Gastroesophageal sphincter (tissue), 4 donors: ENCODE data around the gene C9orf50. TPM values are rescaled to one million over a fixed set of nuclear protein-coding genes. Genes with fewer than 3 reads are reported as not detected.

Experiments used
- ATAC-seq: fragments of 150-250 bp; one replicate; pipeline ENCODE4 v1.9.1; 2016; ENCODE audit warnings: mild to moderate bottlenecking, moderate library complexity
- H3K27ac ChIP-seq, 4 donors: fragments of 200-600 bp; sonication (generic) in 3 of 4; 1 replicate in 3 of 4; 2 replicates in 1 of 4; pipeline ENCODE4 v1.5.1; 2016 to 2019
- H3K27me3 ChIP-seq: fragments of 200-600 bp; sonication (generic); one replicate; pipeline ENCODE4 v1.5.1; 2019
- H3K36me3 ChIP-seq, 2 donors: fragments of 200-600 bp; sonication (generic); one replicate each; pipeline ENCODE4 v1.5.1; 2019; ENCODE audit warnings: control low read depth in 1 of 2
- H3K4me1 ChIP-seq, 3 donors: fragments of 200-600 bp; sonication (generic); 1 replicate in 2 of 3; 2 replicates in 1 of 3; pipeline ENCODE4 v1.5.1; 2016 to 2019; ENCODE audit warnings: control low read depth in 2 of 3
- H3K4me3 ChIP-seq, 2 donors: fragments of 200-600 bp; sonication (generic); one replicate each; pipeline ENCODE4 v1.5.1; 2019; ENCODE audit warnings: mild to moderate bottlenecking in 1 of 2, moderate library complexity in 1 of 2
- H3K9me3 ChIP-seq, 3 donors: fragments of 200-600 bp; sonication (generic); one replicate each; pipeline ENCODE4 v1.5.1; 2017 to 2019; ENCODE audit warnings: control low read depth in 2 of 3
- EP300 ChIP-seq: sonication (generic); formaldehyde crosslinking; IDR thresholded peaks from one replicate; pipeline ENCODE4 v1.6.1; 2017; ENCODE audit warnings: antibody characterized with exemption, mild to moderate bottlenecking
- POLR2A ChIP-seq, 2 donors: fragments of 450-650 bp; IDR thresholded peaks; one replicate each; pipeline ENCODE4 v1.6.1; 2017; ENCODE audit warnings: antibody characterized with exemption in 2 of 2, mild to moderate bottlenecking in 2 of 2, moderate library complexity in 1 of 2
- POLR2AphosphoS5 ChIP-seq: sonication (generic); formaldehyde crosslinking; IDR thresholded peaks from one replicate; pipeline ENCODE4 v1.6.1; 2017; ENCODE audit warnings: antibody characterized with exemption
- WGBS, 2 donors: methylation state at CpG; one replicate each; pipeline ENCODE4 v1.1.5; 2018; ENCODE audit warnings: low coverage in 1 of 2; 5-methylcytosine and 5-hydroxymethylcytosine counted together
- total RNA-seq, 4 donors: library from RNA; depleted of rRNA; stranded (reverse); fragments of >200 nt; gene quantifications; one replicate each; pipeline ENCODE4 v1.1.0, GENCODE V29; 2016
- TF ChIP-seq, protein P1 (sequence below), 4 experiments: fragments of 200-600 bp in 2 of 4; fragments of 450-650 bp in 2 of 4; sonication (generic) in 1 of 4; IDR thresholded peaks; one replicate each; pipeline ENCODE4 v1.5.1; 2017 to 2019; ENCODE audit warnings: antibody characterized with exemption in 4 of 4, mild to moderate bottlenecking in 2 of 4, moderate library complexity in 2 of 4

The C9orf50 gene
- total RNA-seq, 4 donors from 2014 or later = 0.27 TPM; not detected in 3

- ATAC-seq = no peak
- Histone ChIP-seq H3K36me3 (no peaks in the 10 kb centered on the region), H3K4me1 (peaks cover 0 to 24% (median 11%) of the 10 kb centered on the region in 3 donors), H3K9me3 (no peaks in the 10 kb centered on the region), H3K27me3 (no peaks in the 10 kb centered on the region), H3K27ac (no peak overlapping the region), H3K4me3 (no peak overlapping the region)
- WGBS, 2 donors = 14 to 26% methylated on average over 2 to 3 of the region's 10 CpGs
- no peak for TF ChIP-seq POLR2AphosphoS5
Measured at GRCh38 chr9:129602598-129603415, 18.1 kb downstream of the C9orf50 start.

DNA sequence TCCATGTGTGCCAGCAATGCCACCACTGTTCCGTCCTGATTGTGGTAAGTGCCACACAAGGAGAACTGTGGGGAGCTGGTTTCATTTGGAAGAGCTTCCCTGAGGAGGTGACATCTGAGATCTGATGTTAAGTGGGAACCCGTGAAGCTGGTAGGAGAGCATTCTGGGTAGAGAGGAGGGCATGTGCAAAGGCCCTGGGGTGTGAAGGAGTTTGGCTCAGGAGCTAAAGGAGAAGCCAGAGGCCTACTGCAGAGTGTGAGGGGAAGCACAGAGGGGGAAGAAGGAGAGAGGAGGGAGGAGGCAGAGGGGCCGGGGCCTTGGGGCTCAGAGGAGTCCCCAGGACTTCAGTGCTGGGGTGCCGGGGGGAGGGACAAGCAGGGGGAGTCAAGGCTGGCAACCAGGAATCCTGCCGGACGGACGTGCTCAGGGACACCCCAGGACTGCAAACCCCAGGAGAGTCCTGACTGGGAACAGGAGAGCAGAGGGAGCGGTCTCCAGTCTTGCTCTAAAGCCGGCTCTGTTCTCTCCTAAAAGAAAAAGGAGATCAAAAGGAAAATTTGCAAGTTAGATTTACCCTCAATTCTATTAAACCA, 19.7 kb downstream of the C9orf50 start:
- Histone ChIP-seq H3K4me1 (peaks cover 0 to 24% (median 17%) of the 10 kb centered on the region in 3 donors), H3K27me3 (no peaks in the 10 kb centered on the region), H3K36me3 (no peaks in the 10 kb centered on the region), H3K4me3 (no peak overlapping the region), H3K27ac (no peak overlapping the region), H3K9me3 (no peaks in the 10 kb centered on the region)
- WGBS, 2 donors = 77 to 100% methylated on average over 1 to 7 of the region's 9 CpGs
- TF ChIP-seq POLR2AphosphoS5 = no peak
- TF ChIP-seq, protein P1, sequence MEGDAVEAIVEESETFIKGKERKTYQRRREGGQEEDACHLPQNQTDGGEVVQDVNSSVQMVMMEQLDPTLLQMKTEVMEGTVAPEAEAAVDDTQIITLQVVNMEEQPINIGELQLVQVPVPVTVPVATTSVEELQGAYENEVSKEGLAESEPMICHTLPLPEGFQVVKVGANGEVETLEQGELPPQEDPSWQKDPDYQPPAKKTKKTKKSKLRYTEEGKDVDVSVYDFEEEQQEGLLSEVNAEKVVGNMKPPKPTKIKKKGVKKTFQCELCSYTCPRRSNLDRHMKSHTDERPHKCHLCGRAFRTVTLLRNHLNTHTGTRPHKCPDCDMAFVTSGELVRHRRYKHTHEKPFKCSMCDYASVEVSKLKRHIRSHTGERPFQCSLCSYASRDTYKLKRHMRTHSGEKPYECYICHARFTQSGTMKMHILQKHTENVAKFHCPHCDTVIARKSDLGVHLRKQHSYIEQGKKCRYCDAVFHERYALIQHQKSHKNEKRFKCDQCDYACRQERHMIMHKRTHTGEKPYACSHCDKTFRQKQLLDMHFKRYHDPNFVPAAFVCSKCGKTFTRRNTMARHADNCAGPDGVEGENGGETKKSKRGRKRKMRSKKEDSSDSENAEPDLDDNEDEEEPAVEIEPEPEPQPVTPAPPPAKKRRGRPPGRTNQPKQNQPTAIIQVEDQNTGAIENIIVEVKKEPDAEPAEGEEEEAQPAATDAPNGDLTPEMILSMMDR (IDR thresholded peaks at IDR 0.05) = no peak
- ATAC-seq = no peak

DNA sequence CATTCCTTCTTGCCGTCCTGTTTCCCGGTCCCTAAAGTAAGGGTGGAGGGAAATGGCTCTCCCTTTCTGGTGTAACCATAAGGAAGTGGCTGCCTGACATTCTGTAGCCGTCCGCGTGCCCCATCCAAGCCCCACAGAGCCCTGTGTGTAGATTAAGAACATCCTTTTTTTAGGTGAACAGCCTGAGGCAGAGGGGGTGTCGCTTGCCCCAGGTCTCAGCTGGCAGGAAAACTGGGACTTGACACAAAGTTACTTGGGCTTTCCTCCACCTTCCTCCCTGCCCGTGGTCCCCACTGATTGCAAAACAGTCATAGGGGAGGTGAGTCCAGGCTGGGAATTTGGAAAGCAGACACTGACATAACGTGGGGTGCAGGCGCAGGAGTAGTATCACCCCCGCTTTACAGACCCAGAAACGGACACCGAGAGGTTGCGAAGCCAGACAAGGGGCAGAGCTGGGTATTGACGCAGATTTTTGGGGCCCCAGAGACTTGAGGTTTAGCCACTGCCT, 22.8 kb downstream of the C9orf50 start:
- Histone ChIP-seq H3K27ac (peak overlapping the region in 3 of 4 donors; percentile 92 to 95 (median 94)), H3K9me3 (no peaks in the 10 kb centered on the region), H3K4me3 (peak overlapping the region in 1 of 2 donors; percentile 58), H3K4me1 (peaks cover 0 to 30% (median 21%) of the 10 kb centered on the region in 3 donors), H3K36me3 (no peaks in the 10 kb centered on the region), H3K27me3 (no peaks in the 10 kb centered on the region)
- 90 to 96% methylated on average over 5 to 6 of the region's 14 CpGs for WGBS, 2 donors
- TF ChIP-seq POLR2AphosphoS5 = no peak
- no peak for TF ChIP-seq POLR2A (IDR thresholded peaks at IDR 0.05)
- TF ChIP-seq, protein P1 (IDR thresholded peaks at IDR 0.05) = no peak
- no peak for TF ChIP-seq EP300
- no peak for ATAC-seq

- no peaks in the 10 kb centered on the region for H3K27me3 ChIP-seq
- H3K36me3 ChIP-seq = no peaks in the 10 kb centered on the region
- peak; percentile 73 for ATAC-seq
- H3K4me1 ChIP-seq = peaks cover 0 to 30% (median 21%) of the 10 kb centered on the region in 3 donors
- H3K4me3 ChIP-seq = peak overlapping the region; percentile 26 to 58
- H3K27ac ChIP-seq = peak overlapping the region; percentile 34 to 95 (median 93)
- 40% methylated on average over 1 of the region's 57 CpGs; no CpG with 5 or more reads in 1 of the 2 donors for WGBS, 2 donors
- H3K9me3 ChIP-seq = no peaks in the 10 kb centered on the region
- TF ChIP-seq POLR2AphosphoS5 (no peak), POLR2A (IDR thresholded peaks at IDR 0.05) (no peak), EP300 (no peak)
- TF ChIP-seq, protein P1 (IDR thresholded peaks at IDR 0.05) = no peak
Measured at GRCh38 chr9:129597355-129598088, 23.4 kb downstream of the C9orf50 start.
